ENCODE data around the gene IL12B.
"Not testable (repeated sequence)": the region's sequence is repeated elsewhere in the genome, so short reads cannot be mapped to it uniquely, and the experiment has no call there.

The IL12B gene

DNA sequence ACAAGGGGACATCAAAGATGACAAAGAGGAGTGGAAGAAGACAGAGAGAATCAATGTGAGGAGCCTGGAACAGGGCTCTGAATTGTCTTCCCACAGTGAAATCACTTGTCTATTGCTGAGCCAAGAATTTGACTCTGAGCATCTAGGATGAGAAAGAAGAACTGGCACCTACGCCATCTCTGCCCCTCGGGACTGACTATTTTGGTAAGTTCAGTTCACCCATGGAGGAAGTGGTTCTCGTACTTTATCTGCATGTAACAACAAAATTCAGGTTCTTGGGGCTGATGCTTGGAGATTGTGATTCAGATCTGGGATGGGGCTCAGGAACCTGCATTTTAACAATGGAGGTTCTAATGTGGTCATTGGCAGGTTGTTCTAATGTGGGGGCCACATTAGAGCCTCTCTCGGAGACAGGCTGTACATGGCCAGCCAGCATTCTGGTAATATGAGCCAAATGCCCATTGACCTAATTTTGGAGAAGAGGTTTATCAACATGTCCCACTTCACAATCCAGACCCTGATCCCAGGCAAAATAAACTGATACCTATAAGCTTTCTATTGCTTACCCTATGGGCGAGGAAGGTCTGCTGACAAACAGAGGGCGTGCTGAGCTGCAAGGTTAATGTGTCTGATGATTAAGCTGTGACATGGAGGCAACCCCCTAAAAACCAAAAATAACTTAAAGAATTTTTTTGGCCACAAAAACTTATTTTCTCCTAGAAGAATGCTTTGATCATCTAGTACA, 2.7 kb upstream of the IL12B start:
- no peak for DNase-seq

DNA sequence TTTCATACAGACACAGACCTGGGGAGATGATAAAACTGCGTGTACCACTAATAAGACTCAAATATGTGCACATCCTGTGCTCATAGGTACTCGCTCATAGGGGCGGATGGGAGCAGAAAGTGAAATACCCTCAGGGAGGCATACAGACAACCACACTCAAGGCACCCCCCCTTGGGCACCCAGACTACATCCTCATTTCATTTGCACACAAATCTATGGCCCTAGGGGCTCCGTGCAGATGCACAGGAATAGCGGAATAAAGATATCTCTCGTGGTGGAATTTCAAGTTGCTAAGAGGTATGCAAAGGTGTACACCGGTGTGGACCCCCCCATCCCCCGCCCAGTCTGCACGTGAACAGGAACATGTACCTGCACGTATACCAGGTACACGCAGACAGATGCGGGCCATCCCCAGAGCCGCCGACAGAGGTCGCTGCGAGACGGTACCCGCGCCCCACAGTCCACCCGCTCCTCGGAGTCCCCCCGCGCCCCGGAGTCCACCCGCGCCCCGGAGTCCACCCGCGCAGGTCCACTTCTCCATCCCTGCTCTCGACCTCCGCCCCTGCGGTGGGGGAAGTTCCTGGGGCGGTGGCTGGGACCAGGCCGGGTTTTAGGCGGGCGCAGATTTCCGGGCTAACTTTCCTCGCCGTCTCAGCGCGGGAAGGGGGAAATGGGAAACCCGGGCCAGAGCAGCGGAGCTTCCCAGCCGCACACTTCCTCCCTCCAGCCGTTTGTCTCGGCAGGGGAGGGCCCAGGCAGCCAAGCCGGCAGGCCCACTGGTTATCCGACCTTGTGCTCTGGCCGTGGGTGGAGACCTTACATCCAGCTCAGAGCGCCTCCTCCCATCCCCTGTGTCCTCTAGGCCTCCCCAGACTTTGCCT, 1.0 kb upstream of the IL12B start:
- DNase-seq: no peak

DNA sequence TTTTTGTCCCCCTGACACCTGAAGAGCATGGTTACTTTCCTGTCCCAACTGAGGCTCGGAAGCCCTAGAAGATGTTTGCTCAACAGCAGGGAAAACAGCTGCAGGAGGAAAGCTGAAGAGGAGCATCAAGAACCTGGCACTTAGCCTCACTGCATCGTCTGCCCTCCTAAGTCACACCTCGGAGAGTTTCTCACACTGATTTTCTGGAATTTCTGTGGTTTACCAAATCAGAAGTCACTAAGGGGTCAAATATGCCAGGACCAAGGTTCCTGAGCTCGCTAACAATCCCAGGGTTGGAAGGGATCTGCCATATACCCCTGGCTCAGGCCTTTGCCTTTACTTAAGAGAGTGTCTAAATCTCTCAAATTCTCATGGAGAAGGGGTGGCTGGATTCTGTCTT, 5.3 kb downstream of the IL12B start:
- no peak for DNase-seq

DNA sequence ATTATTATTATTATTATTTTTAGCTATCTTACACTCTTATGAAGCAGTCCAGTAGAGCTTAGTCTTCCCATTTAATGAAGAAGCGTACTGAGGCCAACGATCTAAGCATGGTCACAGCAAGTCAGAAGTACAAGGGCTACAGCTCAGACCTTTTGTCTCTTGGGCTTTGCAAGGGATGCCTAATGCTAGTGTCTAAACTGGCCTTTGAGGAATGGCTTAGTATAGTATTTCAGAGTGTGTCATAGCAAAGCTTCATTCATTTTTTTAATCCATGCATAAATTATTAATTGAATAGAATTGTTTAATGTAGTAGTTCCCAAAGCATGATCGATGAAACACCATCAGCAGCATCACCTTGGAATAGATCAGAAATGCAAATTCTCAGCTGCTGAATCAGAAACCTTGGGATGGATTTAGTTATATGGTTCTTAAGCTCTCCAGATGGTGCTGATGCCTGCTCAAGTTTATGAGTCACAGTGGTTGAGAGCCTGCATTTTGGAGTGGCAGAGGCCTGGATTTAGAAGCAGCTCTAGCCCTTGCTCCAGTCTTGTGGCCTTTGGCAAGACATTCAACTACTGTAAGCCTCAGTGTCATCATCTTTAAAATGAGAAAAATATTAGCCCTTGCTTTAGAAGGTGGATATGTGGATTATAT, 6.1 kb downstream of the IL12B start:
- DNase-seq: no peak

DNA sequence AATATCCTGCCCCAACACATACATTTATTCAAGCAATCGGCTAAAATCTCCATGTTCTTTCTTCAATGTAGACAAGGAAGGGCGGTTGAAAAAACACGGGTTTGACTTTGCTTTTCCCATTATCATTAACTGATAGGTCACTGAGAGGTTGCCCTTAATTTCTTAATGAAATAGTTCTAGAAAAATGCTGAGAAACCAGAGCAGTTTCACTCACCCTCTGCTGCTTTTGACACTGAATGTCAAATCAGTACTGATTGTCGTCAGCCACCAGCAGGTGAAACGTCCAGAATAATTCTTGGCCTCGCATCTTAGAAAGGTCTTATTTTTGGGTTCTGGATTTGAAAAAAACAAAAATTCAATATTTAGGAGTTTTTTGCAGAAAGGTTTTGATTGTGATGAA, 8.1 kb downstream of the IL12B start:
- DNase-seq: no peak

DNA sequence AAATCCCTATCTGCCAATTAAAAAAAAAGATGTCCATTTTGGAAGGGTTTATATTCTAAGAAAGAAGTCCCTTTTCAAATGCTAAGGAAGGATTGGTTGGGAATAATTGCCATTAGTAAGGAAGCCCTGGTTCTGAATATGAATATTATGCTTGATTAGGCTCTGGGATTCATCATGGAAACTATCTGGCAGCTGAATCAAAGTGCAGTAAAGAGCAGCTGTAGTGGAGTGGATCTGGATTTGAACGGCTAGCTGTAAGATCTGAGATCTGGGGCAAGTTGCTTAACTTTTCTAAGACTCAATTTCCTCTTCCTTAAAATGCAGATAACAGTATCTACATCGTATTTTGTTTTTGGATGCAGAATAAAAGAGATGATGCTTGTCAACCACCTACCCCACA, 10.5 kb downstream of the IL12B start:
- no peak for DNase-seq

DNA sequence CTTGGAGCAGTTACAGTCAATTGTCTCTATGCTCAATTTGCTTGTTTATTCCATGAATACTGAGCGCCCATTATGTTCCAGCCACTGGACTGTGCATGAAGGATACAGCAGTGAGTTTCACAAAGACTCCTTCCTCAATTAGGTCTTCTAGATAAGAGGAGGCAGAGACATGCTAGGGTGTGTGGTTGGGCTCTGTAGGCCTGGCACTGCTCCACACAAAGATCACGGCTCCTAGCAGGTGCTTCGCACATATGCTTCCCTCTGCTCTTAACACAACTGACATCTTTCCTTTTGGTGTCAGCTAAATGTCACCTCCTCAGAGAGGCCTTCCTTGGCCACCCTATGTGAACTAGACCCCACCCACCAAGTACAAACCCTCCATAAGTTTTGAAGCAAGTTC, 10.9 kb downstream of the IL12B start:
- no peak for DNase-seq

DNA sequence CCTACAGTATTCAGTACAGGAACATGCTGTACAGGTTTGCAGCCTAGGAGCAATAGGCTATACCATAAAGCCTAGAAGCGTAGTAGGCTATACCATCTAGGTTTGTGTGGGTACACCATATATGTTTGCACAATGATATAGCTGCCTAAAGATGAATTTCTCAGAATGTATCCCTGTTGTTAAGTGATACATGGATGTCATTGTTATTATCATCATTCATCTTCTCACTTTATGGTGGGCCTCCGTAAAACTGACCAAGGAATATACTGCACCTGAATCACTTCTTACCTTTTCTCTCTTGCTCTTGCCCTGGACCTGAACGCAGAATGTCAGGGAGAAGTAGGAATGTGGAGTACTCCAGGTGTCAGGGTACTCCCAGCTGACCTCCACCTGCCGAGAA, 11.8 kb downstream of the IL12B start:
- DNase-seq: no peak

DNA sequence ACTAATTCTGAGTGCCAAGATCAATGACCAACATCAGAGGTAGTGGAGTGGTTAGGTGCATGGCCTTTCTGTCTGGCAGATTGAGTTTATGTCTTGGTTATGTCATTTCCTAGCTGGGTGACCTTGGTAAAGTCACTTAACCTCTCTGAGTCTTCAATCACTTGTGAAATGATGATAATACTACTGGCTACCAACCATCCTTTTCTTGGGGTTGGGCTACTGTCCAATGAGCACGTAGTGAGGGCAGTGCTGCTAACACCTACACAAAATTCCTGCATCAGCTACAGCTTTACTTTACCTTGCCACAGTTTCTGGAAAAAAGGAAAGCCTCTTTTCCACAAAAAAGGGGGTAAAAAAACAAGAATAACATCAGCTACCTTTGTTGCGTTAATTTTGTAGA, 12.4 kb downstream of the IL12B start:
- DNase-seq: no peak

DNA sequence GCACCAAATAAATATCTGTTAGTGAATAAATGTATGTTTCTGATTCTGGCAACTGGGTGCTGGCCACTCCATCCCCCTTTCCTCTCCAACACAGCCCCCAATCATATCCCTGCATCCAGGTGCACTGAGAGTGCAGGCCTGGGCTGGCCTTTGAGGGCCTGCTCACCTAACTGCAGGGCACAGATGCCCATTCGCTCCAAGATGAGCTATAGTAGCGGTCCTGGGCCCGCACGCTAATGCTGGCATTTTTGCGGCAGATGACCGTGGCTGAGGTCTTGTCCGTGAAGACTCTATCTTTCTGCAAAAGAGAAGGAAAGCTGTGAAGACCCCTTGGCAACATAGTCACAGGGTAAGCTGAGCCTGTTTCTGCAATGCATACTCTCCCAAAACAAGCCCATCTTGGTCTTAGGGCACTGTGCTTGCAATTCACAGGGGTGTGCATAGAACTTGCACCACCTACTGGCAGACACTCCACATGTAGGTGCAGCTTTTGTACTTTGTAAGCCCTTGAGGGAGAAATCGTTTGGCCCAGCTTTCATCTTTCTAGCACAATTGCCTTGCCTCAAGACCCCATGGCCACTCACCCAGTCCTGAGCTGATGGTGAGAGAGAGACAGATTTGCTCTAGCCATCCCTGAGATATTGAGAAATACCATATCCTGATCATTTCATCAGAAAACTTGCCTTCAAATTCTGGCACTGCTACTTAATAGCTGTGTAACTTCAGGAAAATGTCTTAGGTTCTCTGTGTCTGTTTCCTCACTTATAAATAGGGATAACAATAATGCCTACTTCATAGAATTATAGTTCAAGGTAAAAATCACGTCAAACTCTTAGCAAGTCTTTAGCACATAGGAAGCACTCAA, 13.5 kb downstream of the IL12B start:
- DNase-seq: peak; percentile 31

DNA sequence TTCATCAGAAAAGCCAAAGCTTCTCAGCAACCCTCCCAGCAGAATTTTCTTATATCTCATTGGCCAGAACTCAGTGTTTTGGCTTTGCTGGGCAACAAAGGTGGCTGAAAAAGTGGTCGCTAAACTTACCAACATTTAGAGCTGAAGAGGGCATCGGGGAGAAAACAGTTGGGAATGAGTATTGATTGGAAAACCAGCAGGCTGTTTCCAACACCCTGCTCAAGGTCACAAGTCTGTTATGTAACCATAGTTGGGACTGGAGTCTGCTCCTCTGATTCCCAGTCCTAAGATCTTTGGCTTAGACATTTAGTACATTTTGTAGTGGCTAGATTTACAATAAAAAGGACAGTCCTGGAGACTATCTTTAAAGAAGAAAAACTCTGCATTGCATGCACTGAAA, 17.1 kb downstream of the IL12B start:
- no peak for DNase-seq

DNA sequence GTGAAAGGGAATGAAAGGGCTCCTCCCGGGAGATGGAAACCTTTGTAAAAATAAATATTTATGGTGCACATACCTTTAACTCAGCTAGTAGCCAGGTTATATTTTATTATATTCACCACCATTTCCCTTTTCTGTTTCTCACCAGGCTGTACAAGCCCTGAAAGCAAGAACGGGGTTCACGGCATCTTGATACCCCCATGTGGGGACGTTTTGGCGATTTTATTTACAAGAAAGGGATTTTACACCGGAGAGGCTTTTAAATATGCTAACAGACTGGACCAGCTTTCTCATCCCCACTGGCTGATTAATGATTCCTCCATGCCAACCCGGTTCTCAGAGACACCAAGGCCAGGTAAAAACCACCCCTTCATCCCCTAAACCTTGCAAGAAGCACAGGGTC, 19.2 kb downstream of the IL12B start:
- DNase-seq: no peak

DNA sequence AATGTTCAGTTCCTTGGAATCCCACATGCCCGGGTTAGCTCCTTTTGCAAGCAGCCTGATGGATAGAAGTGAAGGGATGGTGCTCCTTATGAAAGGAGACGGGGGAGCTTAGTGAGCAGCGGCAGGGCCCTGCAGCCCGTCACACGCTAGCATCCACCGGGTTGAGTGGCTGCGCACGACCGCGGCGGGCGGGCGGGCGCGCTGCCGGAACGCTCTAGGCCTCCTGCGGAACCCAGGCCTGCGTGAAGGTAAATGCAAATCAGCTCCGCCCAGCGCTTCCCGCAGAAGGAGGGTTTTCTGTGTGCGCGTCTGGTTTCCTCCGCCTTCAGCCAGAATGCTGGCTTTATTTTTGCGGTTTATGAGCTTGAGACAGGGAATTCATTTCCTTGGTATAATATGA, 19.8 kb downstream of the IL12B start:
- no peak for DNase-seq

DNA sequence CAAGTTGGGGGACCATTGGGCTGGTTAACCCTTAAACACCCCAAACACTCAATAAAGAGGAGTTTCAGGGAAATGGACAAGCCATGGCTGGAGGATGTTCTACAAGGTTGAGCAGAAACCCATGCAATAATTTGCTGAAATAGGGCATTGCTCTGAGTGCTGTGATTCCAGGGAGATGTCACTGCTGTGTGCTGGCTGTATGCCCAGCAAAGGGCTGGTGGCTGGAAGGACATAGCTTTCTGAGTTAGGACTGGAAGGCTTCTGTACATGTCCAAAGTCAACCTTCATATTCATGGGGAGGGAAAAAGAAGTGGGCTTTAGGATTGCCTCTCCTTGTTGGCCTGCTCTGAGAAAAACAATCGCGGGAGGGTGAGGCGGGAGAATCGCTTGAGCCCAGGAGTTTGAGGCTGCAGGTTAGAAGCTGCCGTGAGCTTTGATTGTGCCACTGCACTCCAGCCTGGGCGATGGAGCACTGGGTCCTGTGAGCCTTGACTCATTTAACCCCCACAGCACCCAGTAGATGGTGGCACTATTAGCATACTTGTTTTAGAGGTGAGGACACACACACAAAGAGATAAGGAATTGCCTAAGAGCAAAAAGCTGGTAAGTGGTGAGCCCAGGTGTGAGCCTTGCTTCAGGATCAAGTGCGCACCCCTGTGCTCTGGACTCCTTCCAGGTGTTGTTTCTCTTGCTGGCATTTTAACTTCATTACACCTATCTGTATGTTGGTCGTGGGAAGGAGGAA, 20.4 kb downstream of the IL12B start:
- no peak for DNase-seq

DNA sequence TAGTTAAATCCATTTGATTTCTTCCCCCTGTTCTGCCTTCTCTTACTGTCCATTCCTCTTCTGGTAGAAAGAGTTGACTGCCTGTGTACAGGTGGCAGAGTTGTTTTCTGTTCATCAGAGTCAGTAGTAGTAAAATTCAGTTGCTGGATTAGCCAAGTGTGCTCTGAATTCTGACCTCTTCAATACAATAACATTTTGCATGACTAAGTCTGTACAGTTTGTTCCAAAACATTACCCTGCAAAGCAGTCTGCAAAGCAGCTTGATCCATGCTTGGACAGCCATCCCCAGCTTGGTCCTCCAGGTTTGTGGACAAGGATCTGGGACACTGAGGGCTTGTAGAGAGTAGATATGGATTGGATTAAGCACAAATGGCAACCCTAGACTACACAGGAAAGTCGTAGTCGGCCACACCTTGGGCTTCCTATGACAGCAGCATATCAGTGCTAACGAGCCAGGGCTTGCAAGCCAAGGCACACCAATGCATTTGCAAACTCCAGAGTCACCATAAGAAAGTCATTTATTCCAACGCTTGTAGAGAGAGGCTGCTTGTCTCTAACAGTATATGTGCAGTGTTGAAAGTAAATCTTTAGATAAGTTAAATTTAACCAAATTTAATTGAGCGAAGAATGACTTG, 25.2 kb downstream of the IL12B start:
- DNase-seq: no peak

DNA sequence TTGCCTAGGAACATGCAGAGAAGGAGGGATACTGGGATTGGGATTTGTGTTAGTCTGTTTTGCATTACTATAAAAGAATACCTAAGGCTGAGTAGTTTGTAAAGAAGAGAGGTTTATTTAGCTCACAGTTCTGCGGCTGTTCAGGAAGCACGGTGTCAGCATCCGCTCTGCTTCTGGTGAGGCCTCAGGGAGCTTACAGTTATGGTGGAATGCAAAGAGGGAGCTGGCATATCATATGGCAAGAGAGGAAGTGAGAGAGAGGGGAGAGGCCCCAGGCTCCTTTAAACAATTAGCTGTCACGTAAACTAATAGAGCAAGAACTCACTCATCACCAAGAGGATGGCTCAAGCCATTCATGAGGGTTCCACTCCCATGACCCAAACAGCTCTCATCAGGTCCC, 27.0 kb downstream of the IL12B start:
- DNase-seq: no peak

DNA sequence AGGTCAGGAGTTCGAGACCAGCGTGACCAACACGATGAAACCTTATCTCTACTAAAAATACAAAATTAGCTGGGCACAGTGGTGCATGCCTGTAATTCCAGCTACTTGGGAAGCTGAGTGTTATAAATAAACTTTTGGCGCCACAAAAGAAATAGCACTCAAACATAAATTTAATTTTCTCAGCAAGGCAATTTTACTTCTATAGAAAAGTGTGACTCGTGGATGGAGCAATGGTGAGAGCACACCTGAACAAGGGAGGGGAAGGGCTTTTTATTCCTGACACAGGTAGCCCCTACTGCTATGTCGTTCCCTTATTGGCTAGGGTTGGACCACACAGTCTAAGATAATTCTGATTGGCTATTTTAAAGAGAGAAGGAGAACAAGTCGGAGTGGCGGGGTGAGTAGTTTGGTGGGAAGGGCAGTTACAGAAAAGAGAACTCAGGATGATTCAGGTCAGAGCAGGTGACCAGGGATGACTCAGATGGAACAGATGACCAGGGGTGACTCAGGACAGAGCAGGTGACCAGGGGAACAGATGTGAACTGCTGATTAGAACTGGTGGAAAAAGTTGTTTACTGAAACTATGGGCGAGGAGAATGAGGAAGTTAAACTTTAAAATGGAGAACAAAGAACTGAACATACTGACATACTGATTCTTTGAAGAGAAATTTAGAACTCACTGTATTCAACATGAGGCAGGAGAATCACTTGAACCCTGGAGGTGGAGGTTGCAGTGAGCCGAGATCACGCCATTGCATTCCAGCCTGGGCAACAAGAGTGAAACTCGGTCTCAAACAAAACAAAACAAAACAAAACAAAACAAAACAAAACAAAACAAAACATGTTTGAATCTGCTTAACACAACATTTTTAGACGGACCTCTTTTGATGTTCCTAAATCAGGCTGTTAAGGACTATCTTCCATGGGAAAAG, 28.1 kb downstream of the IL12B start:
- DNase-seq: not testable (repeated sequence)

DNA sequence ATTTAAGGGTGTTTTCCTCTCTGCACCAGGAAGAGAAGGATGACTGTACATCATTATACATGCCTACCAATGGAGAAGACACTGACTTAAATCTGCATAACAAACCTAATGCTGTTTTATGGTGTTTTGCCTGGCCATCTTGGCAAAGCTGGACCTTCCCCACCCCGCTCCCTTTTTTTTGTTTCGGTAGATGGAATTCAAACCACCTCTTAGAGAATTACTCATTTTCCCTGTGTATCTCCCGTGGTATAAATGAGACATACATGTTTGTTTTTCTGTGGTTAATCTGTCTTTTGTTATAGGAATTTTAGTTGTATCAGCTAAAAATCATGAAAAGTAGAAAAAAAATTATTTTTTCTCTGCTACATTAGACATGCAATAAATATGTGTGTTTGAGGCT, 28.8 kb downstream of the IL12B start:
- no peak for DNase-seq

DNA sequence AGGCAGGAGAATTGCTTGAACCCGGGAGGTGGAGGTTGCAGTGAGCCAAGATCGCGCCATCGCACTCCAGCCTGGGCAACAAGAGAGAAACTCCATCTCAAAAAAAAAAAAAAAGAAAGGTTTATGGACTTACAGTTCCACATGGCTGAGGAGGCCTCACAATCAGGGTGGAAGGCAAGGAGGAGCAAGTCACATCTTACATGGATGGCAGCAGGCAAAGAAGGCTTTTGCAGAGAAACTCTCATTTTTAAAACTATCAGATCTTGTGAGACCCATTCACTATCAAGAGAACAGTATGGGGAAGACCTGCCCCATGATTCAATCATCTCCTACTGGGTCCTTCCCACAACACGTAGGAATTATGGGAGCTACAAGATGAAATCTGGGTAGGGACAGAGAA, 33.0 kb downstream of the IL12B start:
- not testable (repeated sequence) for DNase-seq

DNA sequence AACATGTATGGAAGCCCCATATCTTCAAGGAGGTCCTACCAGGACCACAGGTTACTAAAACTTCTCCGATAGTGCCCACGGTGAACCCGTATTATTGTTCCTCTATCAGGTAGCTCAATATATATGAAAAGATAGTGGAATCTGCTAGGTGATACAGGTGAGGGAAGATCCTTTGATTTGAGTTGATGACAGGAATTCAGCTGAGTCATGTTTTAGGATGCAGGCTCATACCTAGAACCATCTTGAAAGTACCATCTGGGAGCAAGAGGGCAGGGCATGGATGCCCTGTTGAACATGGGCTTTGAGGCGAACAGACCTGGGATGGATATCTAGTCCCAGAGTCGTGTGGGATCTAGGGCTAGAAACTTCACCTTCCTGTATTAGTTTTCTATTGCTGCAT, 35.4 kb downstream of the IL12B start:
- DNase-seq: no peak

DNA sequence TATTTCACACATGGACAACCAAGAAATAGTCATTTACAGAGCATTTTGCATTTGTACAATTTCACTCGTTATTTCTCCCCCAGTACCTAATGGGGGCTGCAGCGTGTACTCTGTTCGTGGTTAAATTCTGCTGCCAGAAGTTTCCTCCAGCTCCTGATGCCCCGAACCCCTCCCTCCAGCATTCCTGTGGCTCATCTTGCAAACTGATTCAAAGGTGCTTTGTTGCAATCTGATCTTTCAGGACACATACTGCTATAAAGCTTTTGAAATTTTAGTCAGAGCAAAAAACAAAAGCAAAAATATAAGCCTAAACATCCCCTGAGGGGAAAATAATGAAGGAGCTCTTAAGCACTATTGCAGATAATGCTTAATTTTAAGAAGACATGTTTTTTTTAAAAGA, 39.5 kb downstream of the IL12B start:
- DNase-seq: no peak
